ENCODE measurements around the gene IGF1R.
"Not testable (repeated sequence)": the region's sequence is repeated elsewhere in the genome, so short reads cannot be mapped to it uniquely, and the experiment has no call there.

The IGF1R gene

GRCh38 chr15:98950248-98950647 is 301.9 kb downstream of the IGF1R start:
- DNase-seq (ENCODE audit: insufficient read length, low spot score) (no peak), FAIRE-seq (no peak)

GRCh38 chr15:98951004-98951403 is 302.7 kb downstream of the IGF1R start:
- FAIRE-seq, result no peak
- DNase-seq (ENCODE audit: insufficient read length, low spot score), result no peak

- no peak for FAIRE-seq
- no peak for DNase-seq (ENCODE audit: insufficient read length, low spot score)
These were observed 303.4 kb downstream of the IGF1R start for GRCh38 chr15:98951493-98952320.

GRCh38 chr15:98952381-98952803 is 304.1 kb downstream of the IGF1R start:
- FAIRE-seq (no peak), DNase-seq (ENCODE audit: insufficient read length, low spot score) (no peak)

GRCh38 chr15:98953000-98953787 is 304.9 kb downstream of the IGF1R start:
- FAIRE-seq (no peak), DNase-seq (ENCODE audit: insufficient read length, low spot score) (no peak)

- DNase-seq (ENCODE audit: insufficient read length, low spot score) (no peak), FAIRE-seq (no peak)
These were observed 305.6 kb downstream of the IGF1R start for GRCh38 chr15:98953968-98954367.

GRCh38 chr15:98954411-98954810 is 306.1 kb downstream of the IGF1R start:
- FAIRE-seq (no peak), DNase-seq (ENCODE audit: insufficient read length, low spot score) (no peak)

- no peak for FAIRE-seq
- DNase-seq (ENCODE audit: insufficient read length, low spot score), result no peak
These were observed 307.0 kb downstream of the IGF1R start for GRCh38 chr15:98955331-98955730.

- DNase-seq (ENCODE audit: insufficient read length, low spot score) (no peak), FAIRE-seq (no peak)
These were observed 307.8 kb downstream of the IGF1R start for GRCh38 chr15:98955961-98956723.

- no peak for FAIRE-seq
- no peak for DNase-seq (ENCODE audit: insufficient read length, low spot score)
These were observed 308.6 kb downstream of the IGF1R start for GRCh38 chr15:98956796-98957553.

GRCh38 chr15:98957655-98958054 is 309.3 kb downstream of the IGF1R start:
- FAIRE-seq, result no peak

GRCh38 chr15:98958076-98958475 is 309.7 kb downstream of the IGF1R start:
- FAIRE-seq (no peak), DNase-seq (ENCODE audit: insufficient read length, low spot score) (no peak)

More at GRCh38 chr15:98957655-98958054, 309.3 kb downstream of the IGF1R start:
- no peak for DNase-seq (ENCODE audit: insufficient read length, low spot score)

- no peak for FAIRE-seq
- DNase-seq (ENCODE audit: insufficient read length, low spot score), result no peak
These were observed 310.7 kb downstream of the IGF1R start for GRCh38 chr15:98958918-98959639.

GRCh38 chr15:98959640-98960007 is 311.3 kb downstream of the IGF1R start:
- no peak for DNase-seq (ENCODE audit: insufficient read length, low spot score)
- FAIRE-seq, result no peak

- no peak for FAIRE-seq
- DNase-seq (ENCODE audit: insufficient read length, low spot score), result no peak
These were observed 312.3 kb downstream of the IGF1R start for GRCh38 chr15:98960555-98961050.

GRCh38 chr15:98963444-98963843 is 315.1 kb downstream of the IGF1R start:
- no peak for DNase-seq (ENCODE audit: insufficient read length, low spot score)
- FAIRE-seq, result no peak

- FAIRE-seq, result no peak
- no peak for DNase-seq (ENCODE audit: insufficient read length, low spot score)
These were observed 316.3 kb downstream of the IGF1R start for GRCh38 chr15:98964466-98965133.

GRCh38 chr15:98965134-98965491 is 316.8 kb downstream of the IGF1R start:
- not testable (repeated sequence) for FAIRE-seq; DNase-seq (ENCODE audit: insufficient read length, low spot score)

- peak; percentile 38 for FAIRE-seq
These were observed 317.3 kb downstream of the IGF1R start for GRCh38 chr15:98965597-98965996.

More at GRCh38 chr15:98965597-98965996, 317.3 kb downstream of the IGF1R start:
- no peak for DNase-seq (ENCODE audit: insufficient read length, low spot score)
